GM19467 (cell line): ENCODE results near the gene BTBD10.

Source experiments
- ATAC-seq: cut with Tn5 transposase; IDR thresholded peaks from one replicate; pipeline ENCODE4 v1.9.1; 2021; ENCODE audit warnings: mild to moderate bottlenecking, moderate library complexity; ENCODE audit not compliant: unreplicated experiment

Gene BTBD10

DNA sequence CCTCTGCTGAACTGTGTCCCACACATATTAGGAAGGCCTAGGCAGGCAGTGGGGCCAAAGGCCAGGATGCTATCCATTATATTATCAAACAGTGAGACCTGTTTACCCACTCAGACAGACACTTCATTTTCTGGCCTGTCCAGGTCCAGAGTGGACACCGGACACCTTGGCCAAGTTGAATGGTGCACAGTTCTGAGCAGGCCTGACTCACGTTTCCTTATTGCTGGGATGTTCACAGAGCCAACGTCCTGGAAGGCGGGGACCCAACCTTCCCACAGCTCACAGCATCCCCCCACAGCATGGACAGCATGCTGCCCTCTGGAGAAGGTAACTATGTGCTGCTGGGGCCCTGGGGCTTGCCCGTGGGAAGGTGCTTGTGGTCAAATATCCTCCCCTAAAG is 86.6 kb downstream of the BTBD10 start:
- no peak for ATAC-seq

DNA sequence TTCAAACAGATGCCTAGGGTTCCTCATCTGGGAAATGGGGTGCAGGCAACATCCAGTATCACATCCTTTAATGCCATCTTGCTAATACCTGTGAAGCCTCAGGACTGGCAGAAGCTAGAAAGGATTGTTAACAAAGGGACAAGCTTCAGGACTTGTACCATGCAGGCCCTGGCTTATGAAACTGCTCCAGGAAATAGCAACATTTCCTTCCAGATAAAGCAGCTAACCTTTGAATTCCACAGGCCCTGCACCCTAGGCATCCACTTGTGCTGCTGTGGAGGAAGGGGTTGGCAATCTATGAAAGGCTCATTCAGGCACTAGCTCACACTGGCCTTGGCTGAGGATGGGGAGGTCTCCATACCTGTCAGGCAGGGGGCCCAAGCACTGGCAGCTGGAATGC is 87.2 kb downstream of the BTBD10 start:
- no peak for ATAC-seq

DNA sequence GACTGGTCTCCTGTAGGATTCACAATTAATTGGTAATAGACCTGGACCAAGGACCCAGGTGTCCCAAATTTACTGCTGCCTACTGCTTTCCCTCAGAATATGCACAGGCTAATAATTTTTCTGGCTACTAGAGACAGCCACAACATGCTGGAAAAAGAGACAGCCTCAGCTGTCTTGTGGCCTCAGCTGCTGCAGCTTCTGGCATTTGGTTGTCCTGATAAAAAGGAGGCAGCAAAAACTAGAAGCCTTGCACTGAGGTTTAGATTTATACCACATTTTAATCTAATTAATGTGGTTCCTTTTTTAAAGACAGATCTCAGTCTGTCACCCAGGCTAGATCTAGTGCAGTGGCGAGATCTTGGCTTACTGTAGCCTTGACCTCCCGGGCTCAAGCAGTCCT is 89.8 kb downstream of the BTBD10 start:
- ATAC-seq: no peak

DNA sequence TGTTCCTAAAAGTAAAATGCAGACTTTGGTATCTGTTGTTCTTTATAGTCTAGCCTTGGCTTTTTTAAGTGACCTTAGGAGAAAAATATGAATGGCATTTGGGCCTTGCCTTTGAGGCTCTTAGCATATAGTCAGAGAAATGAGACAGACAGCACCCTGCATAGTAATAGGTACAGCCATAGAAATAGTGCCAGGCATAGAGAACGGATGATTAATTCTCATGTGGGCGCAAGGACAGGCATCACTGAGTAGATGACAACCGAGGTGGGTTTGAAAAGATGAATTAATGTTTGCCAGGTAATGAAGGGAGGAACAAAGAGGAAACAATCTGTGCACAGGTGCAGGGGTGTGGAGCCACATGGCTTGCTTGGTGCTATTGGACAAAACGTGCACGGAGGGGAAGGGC is 95.0 kb downstream of the BTBD10 start:
- no peak for ATAC-seq

DNA sequence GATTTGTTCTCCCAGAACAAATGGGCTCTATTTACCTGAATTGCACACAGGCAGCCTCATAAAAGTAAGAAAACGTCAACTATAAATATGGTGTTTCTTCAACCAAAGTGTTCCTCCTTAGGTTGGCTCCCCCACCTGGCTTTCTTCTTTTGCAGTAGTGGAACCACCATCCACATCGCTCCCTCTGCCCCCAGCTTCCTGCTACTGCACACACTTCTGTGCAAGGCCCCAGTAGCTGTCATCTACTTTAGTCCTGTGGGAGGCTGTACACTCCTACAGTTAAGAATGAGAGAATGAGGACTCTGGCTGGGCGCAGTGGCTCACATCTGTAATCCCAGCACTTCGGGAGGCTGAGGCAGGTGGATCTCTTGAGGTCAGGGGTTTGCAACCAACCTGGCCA is 95.9 kb downstream of the BTBD10 start:
- ATAC-seq: no peak

DNA sequence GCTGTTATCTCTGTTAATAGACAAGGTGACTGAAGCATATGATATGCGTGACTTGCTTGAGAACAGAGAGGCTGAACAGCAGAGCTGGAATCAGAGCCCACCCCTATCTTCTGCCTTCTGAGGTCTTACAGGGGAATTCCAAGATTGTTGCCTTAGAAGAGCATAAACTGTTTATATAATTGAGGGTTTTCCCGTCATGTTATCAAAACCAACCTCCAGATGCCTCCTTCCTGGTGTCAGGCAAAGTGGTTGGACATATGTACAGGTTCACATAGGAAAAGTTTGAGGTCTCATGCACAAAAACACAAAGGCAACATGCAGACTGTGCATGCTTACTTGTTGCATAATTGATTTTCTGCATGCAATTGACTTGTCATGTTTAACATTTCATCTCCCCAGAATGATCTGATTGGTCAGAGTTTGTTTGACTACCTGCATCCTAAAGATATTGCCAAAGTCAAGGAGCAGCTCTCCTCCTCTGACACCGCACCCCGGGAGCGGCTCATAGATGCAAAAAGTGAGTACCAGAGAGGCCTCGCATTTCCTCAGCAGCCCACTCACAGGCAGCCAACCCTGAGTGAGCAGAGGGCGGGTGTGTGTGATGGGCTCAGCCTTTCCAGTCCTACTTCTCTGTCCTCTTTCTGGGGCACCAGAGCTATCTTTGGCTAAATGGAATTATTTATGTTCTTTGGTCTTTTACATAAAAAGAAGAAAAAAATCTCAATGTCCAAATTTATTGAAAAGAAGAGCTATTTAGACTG is 96.6 kb downstream of the BTBD10 start:
- ATAC-seq: no peak

DNA sequence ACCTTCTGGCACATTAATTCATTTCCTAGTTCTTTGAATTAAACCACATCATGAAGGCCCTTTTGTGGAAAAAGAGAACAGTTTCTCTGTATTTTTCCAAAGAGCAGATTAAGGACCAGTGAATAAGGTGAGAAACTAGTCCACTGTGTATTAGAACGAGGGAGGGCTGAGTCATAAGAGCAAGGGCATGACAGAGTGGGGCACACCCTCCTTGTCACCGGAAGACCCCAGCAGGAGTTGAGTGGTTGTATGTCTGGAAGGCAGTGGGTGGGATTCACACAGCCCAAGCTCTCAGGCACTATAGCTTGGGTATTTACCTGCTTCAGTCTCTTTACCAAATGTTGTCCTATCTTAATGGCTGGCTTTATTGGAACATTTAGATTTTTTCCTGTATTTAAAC is 98.6 kb downstream of the BTBD10 start:
- no peak for ATAC-seq

DNA sequence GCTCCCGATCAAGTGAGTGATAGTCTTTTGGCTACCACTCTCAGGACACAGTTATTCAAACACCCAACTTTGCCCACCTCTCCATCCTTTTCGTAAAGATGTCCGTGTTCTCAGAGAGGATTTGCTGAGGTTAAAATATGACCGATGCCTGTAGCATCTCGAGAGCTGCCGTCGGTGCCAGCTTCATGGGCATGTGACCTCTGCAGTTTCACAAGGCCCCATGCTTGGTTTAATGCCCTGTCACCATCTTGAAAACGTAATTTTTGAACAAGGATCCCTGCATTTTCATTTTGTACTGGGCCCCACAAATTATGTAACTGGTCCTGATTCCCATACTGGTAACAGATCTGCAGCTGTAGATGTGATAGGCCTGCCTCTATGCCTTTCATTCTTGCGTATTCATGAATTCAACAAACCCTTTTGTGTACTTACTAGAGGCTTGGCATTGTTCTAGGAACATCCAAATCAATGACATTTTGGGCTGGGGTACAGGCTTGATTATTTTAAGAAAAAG is 100.4 kb downstream of the BTBD10 start:
- ATAC-seq: no peak

DNA sequence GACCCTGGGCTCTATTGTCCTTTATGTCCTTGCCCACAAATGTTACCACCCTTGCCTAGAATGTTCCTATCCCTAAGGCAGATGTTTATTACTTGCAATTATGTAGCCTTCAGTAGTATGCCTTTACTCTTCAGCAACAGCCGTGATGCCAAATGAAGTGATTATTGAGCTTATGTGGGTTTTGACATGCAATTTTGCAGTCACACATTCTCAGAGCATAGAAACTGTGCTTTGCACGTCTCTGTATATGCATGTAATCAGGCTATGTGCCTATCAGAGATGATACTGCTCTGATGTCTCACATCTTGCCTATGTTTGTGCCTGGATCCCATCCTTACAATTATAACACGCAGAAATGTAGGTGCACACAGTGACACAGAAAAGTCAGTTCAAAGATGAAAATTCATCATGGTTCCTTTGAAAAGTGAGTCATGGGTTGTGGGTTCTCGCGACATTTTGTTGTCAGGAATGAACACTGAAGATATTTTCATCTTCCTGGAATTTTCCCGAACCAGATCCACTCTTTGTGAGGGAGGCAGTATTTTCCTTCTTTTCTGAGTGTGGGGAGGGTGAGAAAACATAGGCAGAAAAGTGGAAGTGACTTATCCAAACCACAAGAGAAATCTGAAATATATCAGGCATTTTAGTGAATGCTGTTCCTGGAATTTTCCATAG is 104.3 kb downstream of the BTBD10 start:
- no peak for ATAC-seq

DNA sequence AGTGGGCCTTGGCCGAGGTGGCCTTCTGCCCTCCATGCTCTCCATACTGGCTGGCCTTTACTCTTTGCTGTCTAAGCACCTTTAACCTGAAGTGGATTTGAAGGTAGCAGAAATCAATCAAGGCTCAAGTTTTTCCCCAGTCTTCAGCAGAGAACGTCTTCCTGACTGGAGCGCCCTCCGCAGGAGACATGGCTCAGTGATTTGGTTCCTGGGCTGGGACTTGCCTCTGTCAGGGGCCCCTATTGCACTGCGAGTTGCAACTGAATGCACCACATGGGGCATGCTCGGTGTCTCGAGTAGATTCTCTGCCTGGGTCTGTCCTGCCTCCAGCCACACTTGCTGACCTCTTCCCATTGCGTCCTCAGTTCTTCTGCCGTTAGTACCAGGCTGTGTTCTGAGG is 105.8 kb downstream of the BTBD10 start:
- ATAC-seq: no peak

DNA sequence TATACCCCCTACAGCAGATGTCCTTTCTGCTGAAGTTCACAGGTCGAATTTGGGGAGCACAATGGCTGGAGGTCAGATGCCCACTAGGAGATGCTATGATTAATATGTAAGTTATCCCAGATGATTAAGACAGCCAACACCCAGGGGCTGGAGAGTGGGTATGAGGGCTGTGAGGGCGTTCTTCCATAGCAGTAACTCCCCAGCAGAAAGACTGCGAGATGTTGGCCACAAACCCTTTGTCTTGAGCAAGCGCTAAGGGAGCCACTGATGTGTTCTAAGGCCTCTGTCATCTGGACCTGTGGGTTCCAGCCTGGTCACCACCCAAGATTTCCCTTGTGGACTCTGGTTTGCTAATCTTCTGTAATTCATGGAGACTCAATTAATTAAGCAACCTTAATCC is 107.8 kb downstream of the BTBD10 start:
- no peak for ATAC-seq

DNA sequence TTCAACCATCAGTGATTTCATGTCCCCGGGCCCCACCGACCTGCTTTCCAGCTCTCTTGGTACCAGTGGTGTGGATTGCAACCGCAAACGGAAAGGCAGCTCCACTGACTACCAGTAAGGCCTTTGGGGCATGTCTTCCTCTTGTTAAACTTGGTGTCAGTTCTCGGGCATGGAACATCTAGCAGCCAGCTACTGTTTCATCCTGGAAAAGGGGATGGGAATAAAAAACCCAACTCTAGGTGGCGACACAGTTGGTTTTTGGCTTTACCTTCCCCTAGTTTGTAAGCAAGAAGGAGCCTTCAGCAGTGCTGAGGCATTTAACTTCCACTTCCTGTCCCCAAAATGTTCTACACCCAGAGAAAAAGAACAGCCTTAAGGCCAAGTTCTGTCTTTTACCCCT is 108.7 kb downstream of the BTBD10 start:
- no peak for ATAC-seq

DNA sequence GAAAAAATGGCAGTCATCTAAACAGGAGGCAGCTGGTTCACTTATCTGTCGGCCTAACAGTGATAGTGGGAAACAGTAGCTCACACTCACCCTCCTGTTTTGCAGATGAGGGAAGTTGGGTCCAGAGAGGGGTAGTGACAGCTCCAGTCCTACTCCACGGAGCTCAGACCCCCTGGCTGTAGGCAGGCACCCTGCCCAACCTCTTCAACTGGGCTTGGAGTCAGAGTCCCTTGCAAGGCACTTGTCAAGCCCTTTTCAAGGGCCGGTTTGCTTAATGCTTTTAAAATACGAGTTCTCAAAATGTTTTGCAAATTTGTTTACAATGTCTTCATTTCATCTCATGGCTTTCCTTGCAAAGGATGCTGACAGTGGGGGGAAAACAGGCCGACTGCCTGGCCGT is 110.3 kb downstream of the BTBD10 start:
- ATAC-seq: no peak

DNA sequence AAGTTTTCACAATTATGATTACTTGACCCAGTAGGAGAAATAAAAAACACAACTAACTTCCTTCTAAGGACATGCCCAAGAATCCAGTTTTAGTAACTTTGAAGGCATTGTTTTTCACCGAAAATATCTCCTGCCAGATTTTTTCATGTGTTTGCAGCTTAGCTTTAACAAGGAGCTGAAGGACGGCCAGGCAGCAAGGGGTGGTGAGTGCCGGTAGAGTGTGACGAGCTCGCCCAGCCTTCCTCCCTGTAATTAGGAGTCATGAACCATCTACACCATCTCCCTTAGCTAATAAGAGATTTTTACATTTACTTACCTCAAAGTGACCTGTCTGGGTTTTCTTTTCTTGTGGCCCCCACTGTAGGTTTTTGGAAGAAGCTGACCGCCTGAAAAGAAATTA is 113.4 kb downstream of the BTBD10 start:
- ATAC-seq: no peak

DNA sequence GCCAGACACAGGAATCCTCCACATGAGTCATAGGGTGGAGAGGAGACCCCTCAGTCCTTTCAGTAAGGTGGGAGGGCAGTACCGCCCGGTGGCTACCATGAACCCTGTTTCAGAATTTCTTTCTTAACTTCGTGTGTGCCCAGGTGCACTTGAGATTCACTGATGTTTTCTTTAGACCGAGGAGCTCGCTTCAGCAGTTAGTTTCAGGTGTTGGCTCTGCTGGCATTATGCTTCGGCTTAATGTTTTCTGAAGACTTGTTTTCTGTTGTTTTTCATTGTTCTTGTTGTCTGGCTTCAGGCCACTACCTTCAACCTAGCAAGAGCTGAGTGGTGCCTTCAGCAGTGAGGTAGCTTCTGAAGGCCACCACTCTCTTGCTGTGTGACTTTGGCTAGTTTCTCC is 114.0 kb downstream of the BTBD10 start:
- no peak for ATAC-seq

DNA sequence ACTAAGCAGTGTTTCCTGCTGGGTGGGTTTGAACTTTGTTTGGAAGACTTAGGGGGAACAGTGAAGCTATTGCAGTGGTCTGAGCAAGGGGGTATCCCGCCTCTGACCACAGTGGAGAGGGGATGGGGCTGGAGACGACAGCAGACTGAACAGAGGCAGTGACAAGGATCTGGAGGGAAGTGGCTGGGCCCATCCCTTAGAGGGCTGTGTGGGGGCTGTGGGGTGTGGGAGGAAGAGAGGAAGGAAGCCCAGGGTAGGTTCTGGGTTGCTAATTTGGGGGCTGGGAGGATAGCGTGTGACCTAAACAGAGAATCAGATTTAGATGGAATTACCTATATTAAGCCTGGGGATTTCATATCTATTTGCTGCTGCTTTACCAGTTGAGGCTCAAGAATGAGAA is 114.7 kb downstream of the BTBD10 start:
- ATAC-seq: no peak

DNA sequence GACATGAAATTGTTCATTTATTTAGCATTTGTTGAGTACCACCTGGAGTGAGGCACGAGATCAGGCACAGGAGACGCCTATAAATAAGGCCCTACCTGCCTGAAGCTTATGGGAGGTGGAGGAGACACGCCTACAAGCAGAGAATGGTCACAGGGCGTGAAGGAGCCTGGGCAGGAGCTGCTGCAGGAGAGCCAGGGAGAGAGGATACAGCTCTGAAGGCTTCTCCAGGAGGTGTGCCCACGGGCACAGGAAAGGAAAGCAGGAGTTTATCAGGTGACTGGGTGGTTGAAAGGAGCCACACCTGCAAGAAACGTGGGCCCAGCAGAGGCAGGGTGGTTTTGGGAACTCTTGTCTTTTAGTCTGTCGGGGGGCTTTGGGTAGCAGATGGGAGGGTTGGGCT is 115.1 kb downstream of the BTBD10 start:
- no peak for ATAC-seq

DNA sequence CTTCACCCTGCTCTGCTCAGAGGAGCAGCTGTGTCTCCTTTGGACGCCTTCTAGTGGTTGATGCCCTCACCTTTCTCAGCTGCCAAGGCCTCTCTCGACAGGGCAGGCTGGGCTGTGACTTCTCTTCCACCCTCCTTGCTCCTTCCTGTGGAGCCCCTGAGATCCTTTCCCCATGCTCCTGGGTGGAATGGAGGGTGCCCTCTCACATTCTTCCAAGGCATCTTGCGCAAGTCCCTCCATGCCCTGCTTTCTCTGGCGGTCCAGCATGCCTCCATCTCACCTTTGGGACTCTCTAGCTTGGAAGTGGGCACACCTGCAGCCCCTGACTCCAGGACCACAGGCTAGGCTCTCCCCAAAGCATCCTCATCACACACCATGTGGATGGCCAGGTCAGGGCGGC is 116.6 kb downstream of the BTBD10 start:
- no peak for ATAC-seq

DNA sequence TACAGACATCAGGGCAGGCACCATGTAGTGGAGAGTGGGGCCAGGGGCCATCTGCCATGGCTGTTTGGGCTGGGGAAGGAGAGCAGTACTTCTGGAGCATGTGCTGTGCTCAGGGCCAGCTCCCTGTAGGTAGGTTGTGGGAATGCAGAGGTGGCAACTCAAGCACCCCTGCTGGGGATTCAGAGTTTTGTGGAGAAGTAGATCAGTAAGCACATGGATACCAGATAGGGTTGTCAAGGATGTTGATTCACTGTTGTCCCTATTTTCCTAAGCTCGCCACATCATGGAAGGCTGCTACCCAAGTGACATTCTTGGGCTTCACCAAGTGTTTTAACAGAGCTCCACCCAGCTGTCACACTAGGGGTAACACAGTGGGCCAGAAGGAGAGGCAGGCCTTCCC is 118.2 kb downstream of the BTBD10 start:
- ATAC-seq: no peak

DNA sequence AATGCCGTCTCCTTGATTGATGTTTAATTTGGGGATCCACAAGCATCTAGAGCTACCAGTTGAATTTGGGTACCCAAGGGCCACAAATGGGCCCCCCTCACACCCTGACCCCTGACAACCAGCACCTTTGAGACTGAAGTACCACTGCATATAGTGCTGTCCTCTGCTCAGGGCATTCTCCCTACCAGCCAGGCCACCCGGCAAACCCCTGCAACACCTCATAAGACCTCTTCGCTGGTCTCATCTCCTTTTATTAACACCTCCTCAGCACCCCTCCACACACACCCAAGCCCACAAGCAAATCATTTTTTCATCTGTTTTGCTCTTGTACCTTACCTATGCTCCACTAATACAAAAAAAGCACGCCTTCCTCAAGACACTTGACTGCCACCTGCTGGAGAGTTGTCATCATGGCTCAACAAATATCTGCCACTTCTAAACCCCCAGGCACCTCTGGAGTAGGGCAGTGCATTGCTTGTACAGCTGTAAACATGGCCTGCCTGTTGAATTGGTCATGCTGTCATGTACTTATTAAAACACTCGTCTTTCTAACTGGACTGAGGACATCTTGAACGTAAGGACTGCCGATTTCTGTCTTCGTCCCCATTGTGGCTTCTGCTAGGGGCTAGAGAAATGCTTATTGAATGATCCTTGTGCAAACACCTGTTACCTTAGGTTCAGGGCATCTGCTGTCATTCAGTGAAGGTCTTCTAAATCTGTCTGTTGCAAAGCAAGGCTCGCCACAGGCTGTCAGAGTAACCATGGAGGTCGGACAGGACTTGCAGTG is 118.9 kb downstream of the BTBD10 start:
- ATAC-seq: peak; percentile 45

DNA sequence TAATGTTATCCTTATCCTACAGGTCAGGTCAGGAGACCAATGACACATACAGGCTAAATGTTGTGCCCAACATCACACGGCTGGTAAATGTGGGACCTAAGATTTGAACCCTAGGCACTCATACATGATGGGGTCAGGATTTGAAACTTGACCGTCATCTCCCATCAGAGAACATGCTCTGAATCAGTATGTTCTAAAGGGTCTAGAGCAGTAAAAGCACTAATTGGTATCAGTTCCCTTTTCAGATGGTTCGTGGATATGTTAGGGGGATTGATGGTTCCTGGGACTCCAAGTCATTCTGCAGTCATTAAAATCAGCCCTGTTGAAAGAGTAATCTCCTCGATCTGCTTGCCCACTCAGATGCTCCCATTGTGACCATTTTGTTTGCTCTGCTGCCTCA is 120.0 kb downstream of the BTBD10 start:
- ATAC-seq: peak; percentile 33

DNA sequence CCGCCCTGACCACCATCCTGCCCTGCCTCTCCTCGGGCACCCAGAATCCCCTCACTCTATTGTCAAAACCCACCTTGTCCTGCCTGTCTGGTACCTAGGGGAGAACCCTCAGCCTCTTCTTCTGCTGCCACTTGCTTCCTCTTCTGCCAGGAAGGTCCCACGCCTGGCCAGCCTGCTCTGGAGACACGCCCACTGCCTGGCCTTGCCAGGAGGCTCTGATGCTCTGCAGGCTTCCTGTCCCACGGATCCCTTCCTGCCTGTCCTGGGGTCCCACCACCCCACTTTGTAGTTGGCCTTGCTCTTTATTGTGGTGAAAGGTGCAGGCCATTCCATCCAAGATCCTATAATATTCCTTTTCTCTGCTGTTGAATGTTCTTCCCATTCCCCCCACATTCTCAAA is 122.0 kb downstream of the BTBD10 start:
- ATAC-seq: no peak
